Calu3 (cell line): Measurements from ENCODE around the gene ATF1. TPM values are rescaled to one million over a fixed set of nuclear protein-coding genes. Genes with fewer than 3 reads are reported as not detected.

ENCODE experiments used
- BruUV-seq: library from RNA; stranded (reverse); fragments of 400-500 nt; replicated peaks from 2 replicates; lab custom pipeline; 2021; lab: Mats Ljungman, UMichigan
- CTCF ChIA-PET: fragments of 300-600 bp; sonication (Branson Sonifier 250); formaldehyde crosslinking; loops from one replicate; lab custom pipeline; 2022; ENCODE audit warnings: antibody characterized with exemption; lab: Charles Lee
- DNase-seq: peaks from one replicate; pipeline ENCODE4 v3.0.0; 2022
- H3K27ac Mint-ChIP-seq: one replicate; pipeline ENCODE4 v1.8.0; 2022; ENCODE audit warnings: mixed read lengths; ENCODE audit not compliant: unreplicated experiment
- H3K27me3 Mint-ChIP-seq: one replicate; pipeline ENCODE4 v1.8.0; 2022; ENCODE audit warnings: mixed read lengths; ENCODE audit not compliant: unreplicated experiment
- H3K36me3 Mint-ChIP-seq: one replicate; pipeline ENCODE4 v1.8.0; 2022; ENCODE audit warnings: mild to moderate bottlenecking, moderate library complexity, mixed read lengths; ENCODE audit not compliant: insufficient read depth, unreplicated experiment
- H3K4me1 Mint-ChIP-seq: one replicate; pipeline ENCODE4 v1.8.0; 2022; ENCODE audit warnings: mild to moderate bottlenecking, low read depth, mixed read lengths; ENCODE audit not compliant: unreplicated experiment
- H3K4me3 Mint-ChIP-seq: one replicate; pipeline ENCODE4 v1.8.0; 2022; ENCODE audit warnings: mild to moderate bottlenecking, low read depth, moderate library complexity, mixed read lengths; ENCODE audit not compliant: unreplicated experiment
- H3K9me3 Mint-ChIP-seq: one replicate; pipeline ENCODE4 v1.8.0; 2022; ENCODE audit warnings: low read depth, mixed read lengths; ENCODE audit not compliant: unreplicated experiment
- intact Hi-C: fragments of 100-400 bp; cut with micrococcal nuclease; formaldehyde crosslinking; loops from one replicate; pipeline ENCODE4 v1.10.0; 2022; ENCODE audit not compliant: unreplicated experiment
- total RNA-seq: library from RNA; stranded (reverse); gene quantifications from 2 replicates; pipeline ENCODE4 v1.2.3, GENCODE V29; 2022
- TF ChIP-seq, protein P1 (sequence below): fragments of 200-600 bp; IDR thresholded peaks from one replicate; pipeline ENCODE4 v1.8.0; 2022; ENCODE audit warnings: antibody characterized with exemption; ENCODE audit not compliant: unreplicated experiment

ATF1 gene
- total RNA-seq, 1 experiment from 2014 or later: 22.9 TPM

DNA sequence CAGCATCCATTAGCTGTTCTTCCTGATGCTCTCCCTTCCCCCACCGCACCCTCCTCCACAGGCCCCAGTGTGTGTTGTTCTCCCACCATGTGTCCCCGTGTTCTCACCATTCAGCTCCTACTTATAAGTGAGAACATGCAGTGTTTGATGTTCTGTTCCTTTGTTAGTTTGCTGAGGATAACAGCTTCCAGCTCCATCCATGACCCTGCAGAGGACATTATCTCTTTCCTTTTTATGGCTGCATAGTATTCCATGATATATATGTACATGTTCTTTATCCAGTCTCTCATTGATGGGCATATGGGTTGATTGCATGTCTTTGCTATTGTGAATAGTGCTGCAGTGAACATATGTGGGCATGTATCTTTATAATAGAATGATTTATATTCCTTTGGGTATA is 9.0 kb downstream of the ATF1 start:
- H3K36me3 Mint-ChIP-seq: no peaks in the 10 kb centered on the region
- CTCF ChIA-PET: interaction anchor here (0.7 to 1.6 kb wide), 3 partner anchors 8 to 606 kb away, joined by 3 to 5 read pairs (median 3); partner anchors contain the start of gene CERS5
- intact Hi-C loops: no loop called here
- H3K4me3 Mint-ChIP-seq: no peak overlapping the region
- TF ChIP-seq, protein P1, sequence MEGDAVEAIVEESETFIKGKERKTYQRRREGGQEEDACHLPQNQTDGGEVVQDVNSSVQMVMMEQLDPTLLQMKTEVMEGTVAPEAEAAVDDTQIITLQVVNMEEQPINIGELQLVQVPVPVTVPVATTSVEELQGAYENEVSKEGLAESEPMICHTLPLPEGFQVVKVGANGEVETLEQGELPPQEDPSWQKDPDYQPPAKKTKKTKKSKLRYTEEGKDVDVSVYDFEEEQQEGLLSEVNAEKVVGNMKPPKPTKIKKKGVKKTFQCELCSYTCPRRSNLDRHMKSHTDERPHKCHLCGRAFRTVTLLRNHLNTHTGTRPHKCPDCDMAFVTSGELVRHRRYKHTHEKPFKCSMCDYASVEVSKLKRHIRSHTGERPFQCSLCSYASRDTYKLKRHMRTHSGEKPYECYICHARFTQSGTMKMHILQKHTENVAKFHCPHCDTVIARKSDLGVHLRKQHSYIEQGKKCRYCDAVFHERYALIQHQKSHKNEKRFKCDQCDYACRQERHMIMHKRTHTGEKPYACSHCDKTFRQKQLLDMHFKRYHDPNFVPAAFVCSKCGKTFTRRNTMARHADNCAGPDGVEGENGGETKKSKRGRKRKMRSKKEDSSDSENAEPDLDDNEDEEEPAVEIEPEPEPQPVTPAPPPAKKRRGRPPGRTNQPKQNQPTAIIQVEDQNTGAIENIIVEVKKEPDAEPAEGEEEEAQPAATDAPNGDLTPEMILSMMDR: no peak
- peaks cover 8% of the 10 kb centered on the region for H3K4me1 Mint-ChIP-seq
- DNase-seq: no peak
- no peaks in the 10 kb centered on the region for H3K27me3 Mint-ChIP-seq
- BruUV-seq: no TSS peak
- no peak overlapping the region for H3K27ac Mint-ChIP-seq
- H3K9me3 Mint-ChIP-seq: no peaks in the 10 kb centered on the region

DNA sequence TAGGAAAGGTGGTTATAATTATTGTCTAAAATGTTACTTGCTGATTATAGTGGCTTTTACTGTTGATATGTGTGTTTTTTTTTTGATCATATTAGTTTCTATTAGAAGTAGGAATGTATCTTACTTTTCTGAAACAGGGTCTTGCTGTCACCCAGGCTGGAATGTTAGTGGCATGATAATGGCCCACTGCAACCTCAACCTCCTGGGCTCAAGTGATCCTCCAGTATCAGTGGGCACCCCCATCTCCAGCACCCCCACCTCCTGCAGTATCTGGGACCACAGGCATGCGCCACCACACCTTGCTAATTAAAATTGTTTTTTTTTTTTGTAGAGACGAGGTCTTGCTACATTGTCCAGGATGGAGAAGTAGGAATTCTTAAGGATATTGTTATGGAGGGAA is 11.3 kb downstream of the ATF1 start:
- CTCF ChIA-PET: no interaction called here
- H3K36me3 Mint-ChIP-seq: no peaks in the 10 kb centered on the region
- no TSS peak for BruUV-seq
- no peaks in the 10 kb centered on the region for H3K9me3 Mint-ChIP-seq
- intact Hi-C loops: no loop called here
- TF ChIP-seq, protein P1: no peak
- no peaks in the 10 kb centered on the region for H3K4me1 Mint-ChIP-seq
- H3K4me3 Mint-ChIP-seq: no peak overlapping the region
- no peaks in the 10 kb centered on the region for H3K27me3 Mint-ChIP-seq
- H3K27ac Mint-ChIP-seq: no peak overlapping the region
- DNase-seq: no peak

DNA sequence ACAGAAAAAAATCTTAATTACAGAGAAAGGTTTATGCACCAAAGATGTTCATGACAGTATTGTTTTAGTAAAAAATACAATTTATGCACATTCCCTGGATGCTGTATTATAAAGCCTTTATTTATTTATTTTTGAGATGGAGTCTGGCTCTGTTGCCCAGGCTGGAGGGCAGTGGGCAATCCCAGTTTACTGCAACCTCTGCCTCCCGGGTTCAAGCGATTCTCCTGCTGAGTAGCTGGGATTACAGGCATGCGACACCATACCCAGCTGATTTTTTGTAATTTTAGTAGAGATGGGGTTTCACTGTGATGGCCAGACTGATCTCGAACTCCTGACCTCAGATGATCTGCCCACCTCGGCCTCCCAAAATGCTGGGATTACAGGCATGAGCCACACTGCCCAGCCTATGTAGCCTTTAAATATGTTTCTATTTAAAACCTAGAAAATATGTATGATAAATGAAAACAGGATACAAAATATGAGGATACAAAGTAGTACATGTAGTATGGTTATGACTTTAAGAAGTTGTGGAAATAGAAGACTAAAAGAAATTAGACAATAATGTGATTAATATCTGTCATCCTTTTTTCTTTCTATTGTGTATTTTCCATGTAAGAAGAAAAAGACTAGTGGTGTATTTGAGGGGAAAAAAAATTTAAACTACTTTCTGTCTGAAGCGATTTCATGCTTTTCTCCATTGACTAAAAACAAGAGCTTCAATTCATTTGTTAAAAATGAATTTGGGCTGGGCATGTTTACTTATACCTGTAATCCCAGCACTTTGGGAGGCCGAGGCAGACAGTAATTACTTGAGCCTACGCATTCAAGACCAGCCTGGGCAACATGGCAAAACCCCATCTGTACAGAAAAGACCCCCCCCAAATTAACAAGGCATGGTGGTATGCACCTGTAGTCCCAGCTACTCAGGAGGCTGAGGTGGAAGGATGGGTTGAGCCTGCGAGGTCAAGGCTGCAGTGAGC is 13.1 kb downstream of the ATF1 start:
- H3K4me3 Mint-ChIP-seq: no peak overlapping the region
- H3K27me3 Mint-ChIP-seq: no peaks in the 10 kb centered on the region
- no peak overlapping the region for H3K27ac Mint-ChIP-seq
- DNase-seq: no peak
- H3K36me3 Mint-ChIP-seq: peaks cover 5% of the 10 kb centered on the region
- BruUV-seq: no TSS peak
- no peaks in the 10 kb centered on the region for H3K4me1 Mint-ChIP-seq
- CTCF ChIA-PET: interaction anchor here (0.7 to 2.2 kb wide), 2 partner anchors 10 to 27 kb away, joined by 3 to 6 read pairs; no protein-coding TSS in a partner anchor
- TF ChIP-seq, protein P1: no peak
- intact Hi-C loops: no loop called here
- H3K9me3 Mint-ChIP-seq: no peaks in the 10 kb centered on the region

DNA sequence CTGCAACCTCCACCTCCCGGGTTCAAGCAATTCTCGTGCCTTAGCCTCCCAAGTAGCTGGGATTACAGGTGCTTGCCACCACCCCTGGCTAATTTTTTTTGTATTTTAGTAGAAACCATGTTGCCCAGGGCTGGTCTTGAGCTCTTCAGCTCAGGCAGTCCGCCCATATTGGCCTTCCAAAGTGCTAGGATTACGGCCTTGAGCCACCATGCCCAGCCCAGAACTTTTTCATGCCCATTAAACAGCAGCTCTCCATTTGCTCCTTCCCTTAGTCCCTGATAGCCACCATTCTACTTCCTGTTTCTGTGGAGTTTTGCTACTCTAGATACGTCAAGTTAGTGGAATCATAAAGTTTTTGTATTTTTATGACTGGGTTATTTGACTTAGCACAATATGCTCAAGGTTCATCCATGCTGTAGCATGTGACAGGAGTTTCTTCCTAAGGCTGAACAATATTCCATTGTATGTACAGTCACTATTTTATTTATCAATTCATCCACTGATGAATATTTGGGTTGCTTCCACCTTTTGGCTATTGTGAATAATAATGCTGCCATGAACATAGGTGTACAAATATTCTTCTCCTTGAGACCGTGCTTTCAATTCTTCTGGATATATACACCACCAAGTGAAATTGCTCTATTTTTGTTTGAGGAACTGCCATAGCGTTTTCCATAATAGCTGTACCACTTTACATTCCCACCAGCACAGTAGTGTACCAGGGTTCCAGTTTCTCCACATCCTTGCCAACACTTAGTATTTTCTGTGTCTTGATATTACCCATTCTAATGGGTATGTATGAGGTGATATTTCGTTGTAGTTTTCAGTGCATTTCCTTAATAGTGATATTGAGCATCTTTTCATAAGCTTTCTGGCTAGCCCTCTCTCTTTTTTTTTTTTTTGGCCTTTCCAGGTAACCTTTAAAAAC is 15.0 kb downstream of the ATF1 start:
- TF ChIP-seq, protein P1: no peak
- H3K9me3 Mint-ChIP-seq: no peaks in the 10 kb centered on the region
- DNase-seq: no peak
- H3K36me3 Mint-ChIP-seq: peaks cover 5% of the 10 kb centered on the region
- no peak overlapping the region for H3K4me3 Mint-ChIP-seq
- peaks cover under 1% of the 10 kb centered on the region for H3K4me1 Mint-ChIP-seq
- H3K27me3 Mint-ChIP-seq: no peaks in the 10 kb centered on the region
- CTCF ChIA-PET: interaction anchor here (0.6 to 2.2 kb wide), 2 partner anchors 8 to 152 kb away, joined by 3 to 6 read pairs; no protein-coding TSS in a partner anchor
- no peak overlapping the region for H3K27ac Mint-ChIP-seq
- intact Hi-C loops: no loop called here
- BruUV-seq: no TSS peak
